Keratinocyte (primary cell): ENCODE results near the gene GPR21. TPM values are rescaled to one million over a fixed set of nuclear protein-coding genes. Genes with fewer than 3 reads are reported as not detected.

Source experiments
- DNase-seq: peaks from one replicate; pipeline ENCODE4 v3.0.0-alpha.2; 2011; ENCODE audit warnings: low read depth, missing footprints, low spot score
- FAIRE-seq: peaks from 2 replicates; lab custom pipeline; 2011; peaks lifted over from hg19 to GRCh38; lab: Jason Lieb, UNC
- H2AFZ ChIP-seq: 2 replicates; pipeline ENCODE4 v1.6.0; 2012; ENCODE audit warnings: low read length, control low read depth, inconsistent platforms; ENCODE audit not compliant: control insufficient read depth
- H3K27ac ChIP-seq: 2 replicates; pipeline ENCODE4 v1.5.1; 2011; ENCODE audit warnings: low read length; ENCODE audit not compliant: control insufficient read depth, insufficient read depth
- H3K27me3 ChIP-seq: 3 replicates; pipeline ENCODE4 v1.6.0; 2011; ENCODE audit warnings: low read length; ENCODE audit not compliant: control insufficient read depth, insufficient read depth; ENCODE audit errors: extremely low read depth
- H3K36me3 ChIP-seq, 2 experiments: 2 replicates in 1 of 2; 3 replicates in 1 of 2; pipeline ENCODE4 v1.5.1; 2011; ENCODE audit warnings: low read length in 2 of 2, mild to moderate bottlenecking in 1 of 2; ENCODE audit not compliant: control insufficient read depth in 2 of 2, insufficient read depth in 2 of 2; ENCODE audit errors: extremely low read depth in 1 of 2
- H3K4me1 ChIP-seq: 3 replicates; pipeline ENCODE4 v1.5.1; 2011; ENCODE audit warnings: low read length; ENCODE audit not compliant: control insufficient read depth, insufficient read depth; ENCODE audit errors: extremely low read depth
- H3K4me2 ChIP-seq: 3 replicates; pipeline ENCODE4 v1.6.0; 2011; ENCODE audit warnings: low read depth, low read length; ENCODE audit not compliant: control insufficient read depth, insufficient read depth; ENCODE audit errors: extremely low read depth
- H3K4me3 ChIP-seq, 3 experiments: fragments of 200-600 bp in 1 of 3; sonication (generic) in 1 of 3; 2 replicates in 2 of 3; 3 replicates in 1 of 3; pipeline ENCODE4 v1.5.1; 2011 to 2016; ENCODE audit warnings: low read length in 3 of 3, mild to moderate bottlenecking in 3 of 3, control low read depth in 2 of 3, inconsistent platforms in 1 of 3, low read depth in 1 of 3, mixed read lengths in 1 of 3, mixed run types in 1 of 3, moderate library complexity in 1 of 3; ENCODE audit not compliant: control insufficient read depth in 2 of 3, insufficient read depth in 2 of 3; ENCODE audit errors: extremely low read depth in 1 of 3
- H3K79me2 ChIP-seq: 2 replicates; pipeline ENCODE4 v1.6.0; 2012; ENCODE audit warnings: low read length; ENCODE audit not compliant: control insufficient read depth, insufficient read depth
- H3K9ac ChIP-seq: 3 replicates; pipeline ENCODE4 v1.6.0; 2011; ENCODE audit warnings: low read length; ENCODE audit not compliant: control insufficient read depth, insufficient read depth; ENCODE audit errors: extremely low read depth
- H3K9me1 ChIP-seq: 3 replicates; pipeline ENCODE4 v1.6.0; 2011; ENCODE audit warnings: low read length; ENCODE audit not compliant: control insufficient read depth, insufficient read depth; ENCODE audit errors: extremely low read depth
- H3K9me3 ChIP-seq: 2 replicates; pipeline ENCODE4 v1.5.1; 2012; ENCODE audit warnings: low read depth, low read length; ENCODE audit not compliant: control insufficient read depth
- H4K20me1 ChIP-seq: 3 replicates; pipeline ENCODE4 v1.6.0; 2011; ENCODE audit warnings: low read length; ENCODE audit not compliant: control insufficient read depth, insufficient read depth; ENCODE audit errors: extremely low read depth
- EZH2 ChIP-seq: IDR thresholded peaks from one replicate; pipeline ENCODE4 v1.6.1; 2012; ENCODE audit warnings: inconsistent platforms, mild to moderate bottlenecking, low read length, moderate library complexity
- dilution Hi-C: fragments of 300-500 bp; cut with MboI; formaldehyde crosslinking; loops from one replicate; pipeline ENCODE4 v1.7.0; 2020; ENCODE audit warnings: low sequenced_read_pairs; ENCODE audit not compliant: extremely low pct_ligation_motif_present
- polyA plus RNA-seq, 5 experiments: library from polyadenylated mRNA; depleted of rRNA in 3 of 5; stranded (reverse) in 3 of 5; stranded (forward) in 1 of 5; unstranded in 1 of 5; fragments of >200 nt; gene quantifications; 1 replicate in 1 of 5; 2 replicates in 3 of 5; 3 replicates in 1 of 5; pipeline versions ENCODE4 v1.2.1 to v1.2.3, GENCODE V29; 2011 to 2012; ENCODE audit warnings: missing spikeins in 2 of 5, low read depth in 1 of 5, low replicate concordance in 1 of 5
- small RNA-seq, 3 experiments: library from RNA; depleted of rRNA; stranded (forward); fragments of <200 nt; gene quantifications; one replicate each; pipeline ENCODE3, GENCODE V24; 2012; ENCODE audit warnings: low read depth in 3 of 3, low replicate concordance in 1 of 3; ENCODE audit not compliant: insufficient read length in 3 of 3
- TF ChIP-seq, protein P1 (sequence below), 3 experiments: IDR thresholded peaks in 1 of 3; conservative IDR thresholded peaks in 1 of 3; optimal IDR thresholded peaks in 1 of 3; 2 replicates in 2 of 3; 3 replicates in 1 of 3; pipeline versions ENCODE3 to v1.5.1; 2011; ENCODE audit warnings: low read length in 3 of 3, mild to moderate bottlenecking in 3 of 3, moderate library complexity in 2 of 3, control low read depth in 1 of 3, inconsistent platforms in 1 of 3; ENCODE audit not compliant: insufficient read depth in 2 of 3; ENCODE audit errors: extremely low read depth in 1 of 3

The GPR21 gene
- polyA plus RNA-seq, 1 donor (not counting 4 experiments of a cell fraction or from before 2014, with no cell fraction given) = 0.25 TPM

DNA sequence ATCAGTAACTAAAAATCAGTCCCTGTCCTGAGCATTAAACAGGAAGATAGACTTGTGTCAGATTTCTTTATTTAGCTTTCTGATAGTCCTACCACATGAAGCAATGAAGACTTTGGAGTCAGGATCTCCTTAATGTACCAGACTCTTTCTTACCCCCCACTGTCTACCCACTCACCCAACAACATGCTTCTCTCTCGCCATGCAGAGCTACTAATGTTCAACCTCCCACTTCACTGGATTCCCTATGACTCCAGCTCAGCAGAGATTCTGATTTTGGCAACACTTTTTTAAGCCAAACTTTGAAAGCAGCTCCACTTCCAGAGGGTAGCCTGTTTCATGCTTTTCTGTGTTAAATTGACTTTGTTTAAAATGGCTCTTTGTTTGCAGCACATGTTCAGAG lies 50.8 kb downstream of the GPR21 start:
- no peak for FAIRE-seq
- H3K4me3 ChIP-seq = no peak overlapping the region

More for the DNA sequence above, 50.8 kb downstream of the GPR21 start:
- no peaks in the 10 kb centered on the region for H3K27me3 ChIP-seq
- H2AFZ ChIP-seq = no peak overlapping the region
- dilution Hi-C loops = no loop called here
- no peaks in the 10 kb centered on the region for H4K20me1 ChIP-seq
- TF ChIP-seq EZH2 = no peak
- TF ChIP-seq, protein P1, sequence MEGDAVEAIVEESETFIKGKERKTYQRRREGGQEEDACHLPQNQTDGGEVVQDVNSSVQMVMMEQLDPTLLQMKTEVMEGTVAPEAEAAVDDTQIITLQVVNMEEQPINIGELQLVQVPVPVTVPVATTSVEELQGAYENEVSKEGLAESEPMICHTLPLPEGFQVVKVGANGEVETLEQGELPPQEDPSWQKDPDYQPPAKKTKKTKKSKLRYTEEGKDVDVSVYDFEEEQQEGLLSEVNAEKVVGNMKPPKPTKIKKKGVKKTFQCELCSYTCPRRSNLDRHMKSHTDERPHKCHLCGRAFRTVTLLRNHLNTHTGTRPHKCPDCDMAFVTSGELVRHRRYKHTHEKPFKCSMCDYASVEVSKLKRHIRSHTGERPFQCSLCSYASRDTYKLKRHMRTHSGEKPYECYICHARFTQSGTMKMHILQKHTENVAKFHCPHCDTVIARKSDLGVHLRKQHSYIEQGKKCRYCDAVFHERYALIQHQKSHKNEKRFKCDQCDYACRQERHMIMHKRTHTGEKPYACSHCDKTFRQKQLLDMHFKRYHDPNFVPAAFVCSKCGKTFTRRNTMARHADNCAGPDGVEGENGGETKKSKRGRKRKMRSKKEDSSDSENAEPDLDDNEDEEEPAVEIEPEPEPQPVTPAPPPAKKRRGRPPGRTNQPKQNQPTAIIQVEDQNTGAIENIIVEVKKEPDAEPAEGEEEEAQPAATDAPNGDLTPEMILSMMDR (optimal IDR thresholded peaks at IDR 0.05 in 1 of 3, IDR thresholded peaks at IDR 0.05 in 1 of 3, conservative IDR thresholded peaks at IDR 0.05 in 1 of 3; ENCODE audit: extremely low read depth in 1 of 3, insufficient read depth in 2 of 3, low read length in 3 of 3) = no peak
- H3K4me1 ChIP-seq = no peaks in the 10 kb centered on the region
- peaks cover 15 to 21% of the 10 kb centered on the region in 2 experiments for H3K36me3 ChIP-seq
- no peaks in the 10 kb centered on the region for H3K9me1 ChIP-seq
- H3K79me2 ChIP-seq = no peaks in the 10 kb centered on the region
- no peak for DNase-seq
- H3K9ac ChIP-seq = no peak overlapping the region
- H3K9me3 ChIP-seq = no peaks in the 10 kb centered on the region
- no peak overlapping the region for H3K4me2 ChIP-seq
- H3K27ac ChIP-seq = no peak overlapping the region

Small RNA genes lying within 50 kb of the gene (small RNA-seq; reads per million reads assigned to genes)
- 0 reads per million in 3 experiments for gene GPR21

Other genes with a start within 250 kb of the GPR21 start
- not detected in 3 replicates for gene OR5C1, start 244.7 kb upstream of the GPR21 start, polyA plus RNA-seq
- not detected in 3 replicates for gene OR1K1, start 233.5 kb upstream of the GPR21 start, polyA plus RNA-seq
- gene PDCL, start 205.1 kb upstream of the GPR21 start, polyA plus RNA-seq = 7.3 to 11.5 TPM (median 10.5 TPM) in 3 replicates
- 31.0 to 35.0 TPM (median 34.2 TPM) in 3 replicates for gene RC3H2, start 128.3 kb upstream of the GPR21 start, polyA plus RNA-seq
- 4.9 to 7.3 TPM (median 5.7 TPM) in 3 replicates for gene ZBTB6, start 120.3 kb upstream of the GPR21 start, polyA plus RNA-seq
- 2.4 to 4.1 TPM (median 2.7 TPM) in 3 replicates for gene ZBTB26, start 102.2 kb upstream of the GPR21 start, polyA plus RNA-seq
- gene RABGAP1, start 92.6 kb upstream of the GPR21 start, polyA plus RNA-seq = 32.9 to 40.6 TPM (median 34.1 TPM) in 3 replicates
- 7.4 to 11.3 TPM (median 7.5 TPM) in 3 replicates for gene STRBP, start 234.9 kb downstream of the GPR21 start, polyA plus RNA-seq